HS-5 (cell line): ENCODE data around the gene UBAP1L.
"Not testable (repeated sequence)": the region's sequence is repeated elsewhere in the genome, so short reads cannot be mapped to it uniquely, and the experiment has no call there.

Experiments
- DNase-seq: peaks from one replicate; pipeline ENCODE4 v3.0.0-alpha.2; 2012; ENCODE audit warnings: low read depth

UBAP1L gene

GRCh38 chr15:65044724-65045481 lies 70.1 kb downstream of the UBAP1L start, which contains the start of gene SLC51B:
SLC51B (plus strand) TSS chr15:65045387; CDS start chr15:65050005, 4,618 bp downstream.
- DNase-seq, result no peak

GRCh38 chr15:65044218-65044617 lies 70.8 kb downstream of the UBAP1L start:
- not testable (repeated sequence) for DNase-seq

- DNase-seq, result no peak
Observed at GRCh38 chr15:65042776-65043327, 72.1 kb downstream of the UBAP1L start.
